Muscle of arm (tissue), 12 donors: ENCODE data around the gene CENPP. TPM values are rescaled to one million over a fixed set of nuclear protein-coding genes. Genes with fewer than 3 reads are reported as not detected.
"Not testable (repeated sequence)": the region's sequence is repeated elsewhere in the genome, so short reads cannot be mapped to it uniquely, and the experiment has no call there.

Experiments used
- DNase-seq: peaks from one replicate; pipeline ENCODE4 v3.0.0-alpha.2; 2013
- polyA plus RNA-seq, 12 donors: library from polyadenylated mRNA; unstranded; fragments of 120-200 nt; gene quantifications; one replicate each; pipeline ENCODE4 v1.2.1, GENCODE V29; 2013; ENCODE audit not compliant: insufficient read length in 12 of 12

Gene CENPP
- polyA plus RNA-seq, 12 donors = 2.2 to 8.2 (median 5.2) TPM; not detected in 1

GRCh38 chr9:92592946-92593861 is 267.5 kb downstream of the CENPP start:
- DNase-seq = no peak

GRCh38 chr9:92595075-92595474 is 269.3 kb downstream of the CENPP start:
- not testable (repeated sequence) for DNase-seq

GRCh38 chr9:92595930-92596329 is 270.2 kb downstream of the CENPP start:
- no peak for DNase-seq

- no peak for DNase-seq
These were observed 272.6 kb downstream of the CENPP start for GRCh38 chr9:92598382-92598781.

GRCh38 chr9:92599938-92600461 is 274.2 kb downstream of the CENPP start:
- DNase-seq = peak; percentile 63

- peak; percentile 86 for DNase-seq
These were observed 274.9 kb downstream of the CENPP start for GRCh38 chr9:92600462-92601261.

GRCh38 chr9:92601451-92601850 is 275.7 kb downstream of the CENPP start:
- no peak for DNase-seq

GRCh38 chr9:92602413-92602812 is 276.7 kb downstream of the CENPP start:
- DNase-seq = no peak

GRCh38 chr9:92603100-92603499 is 277.3 kb downstream of the CENPP start:
- DNase-seq = no peak

- DNase-seq = no peak
These were observed 278.2 kb downstream of the CENPP start for GRCh38 chr9:92603990-92604389.

GRCh38 chr9:92605224-92605623 is 279.5 kb downstream of the CENPP start:
- no peak for DNase-seq

GRCh38 chr9:92607088-92607487 is 281.3 kb downstream of the CENPP start:
- peak; percentile 66 for DNase-seq

GRCh38 chr9:92607773-92608172 is 282.0 kb downstream of the CENPP start:
- DNase-seq = peak; percentile 66

GRCh38 chr9:92608241-92608908 is 282.6 kb downstream of the CENPP start:
- no peak for DNase-seq

- DNase-seq = peak; percentile 81
These were observed 283.2 kb downstream of the CENPP start for GRCh38 chr9:92608909-92609445.

- DNase-seq = no peak
These were observed 285.0 kb downstream of the CENPP start for GRCh38 chr9:92610470-92611420.

- DNase-seq = peak; percentile 80
These were observed 286.0 kb downstream of the CENPP start for GRCh38 chr9:92611621-92612285.

GRCh38 chr9:92612292-92612691 is 286.5 kb downstream of the CENPP start:
- DNase-seq = no peak

- no peak for DNase-seq
These were observed 287.1 kb downstream of the CENPP start for GRCh38 chr9:92612816-92613215.
